ENCODE results near the gene VIPAS39.

VIPAS39 gene

GRCh38 chr14:77485256-77485655 is 27.9 kb upstream of the VIPAS39 start:
- Histone ChIP-seq H3K4me1 (ENCODE audit: insufficient read depth, low read length, poor library complexity, severe bottlenecking) (no peaks in the 10 kb centered on the region), H2AFZ (ENCODE audit: low read length) (no peak overlapping the region), H3K9me2 (replicated peaks; ENCODE audit: low read depth, low read length) (no peaks in the 10 kb centered on the region), H3F3A (ENCODE audit: low read depth) (no peaks in the 10 kb centered on the region), H3K4me2 (ENCODE audit: low read depth, low read length, poor library complexity, severe bottlenecking) (no peak overlapping the region), H3K9me3 (ENCODE audit: insufficient read depth, low read depth, low read length) (no peaks in the 10 kb centered on the region), H4K20me1 (ENCODE audit: insufficient read depth, low read length, poor library complexity, severe bottlenecking) (no peaks in the 10 kb centered on the region), H3K36me3 (ENCODE audit: insufficient read depth, low read length) (no peaks in the 10 kb centered on the region), H3K9ac (ENCODE audit: low read depth, low read length, poor library complexity, severe bottlenecking) (no peak overlapping the region), H3K27me3 (ENCODE audit: insufficient read depth, low read length, poor library complexity, severe bottlenecking) (no peaks in the 10 kb centered on the region), H3K4me3 (ENCODE audit: low read length, poor library complexity, severe bottlenecking) (no peak overlapping the region), H3K79me2 (ENCODE audit: insufficient read depth, low read length) (no peaks in the 10 kb centered on the region)
- no peak for TF ChIP-seq EZH2phosphoT487 (IDR thresholded peaks at IDR 0.05; ENCODE audit: borderline replicate concordance)
- no peak for TF ChIP-seq CTCF (conservative IDR thresholded peaks at IDR 0.05; ENCODE audit: low read length)

GRCh38 chr14:77482422-77482821 is 25.0 kb upstream of the VIPAS39 start:
- H3K9ac ChIP-seq (ENCODE audit: low read depth, low read length, poor library complexity, severe bottlenecking): no peak overlapping the region
- H3K27me3 ChIP-seq (ENCODE audit: insufficient read depth, low read length, poor library complexity, severe bottlenecking): no peaks in the 10 kb centered on the region
- no peaks in the 10 kb centered on the region for H3K9me3 ChIP-seq (ENCODE audit: insufficient read depth, low read depth, low read length)
- H3K36me3 ChIP-seq (ENCODE audit: insufficient read depth, low read length): no peaks in the 10 kb centered on the region
- no peaks in the 10 kb centered on the region for H3F3A ChIP-seq (ENCODE audit: low read depth)
- H3K4me1 ChIP-seq (ENCODE audit: insufficient read depth, low read length, poor library complexity, severe bottlenecking): no peaks in the 10 kb centered on the region
- H3K4me3 ChIP-seq (ENCODE audit: low read length, poor library complexity, severe bottlenecking): no peak overlapping the region
- no peaks in the 10 kb centered on the region for H3K79me2 ChIP-seq (ENCODE audit: insufficient read depth, low read length)
- no peaks in the 10 kb centered on the region for H4K20me1 ChIP-seq (ENCODE audit: insufficient read depth, low read length, poor library complexity, severe bottlenecking)
- H3K4me2 ChIP-seq (ENCODE audit: low read depth, low read length, poor library complexity, severe bottlenecking): no peak overlapping the region
- TF ChIP-seq CTCF (conservative IDR thresholded peaks at IDR 0.05; ENCODE audit: low read length) (no peak), EZH2phosphoT487 (IDR thresholded peaks at IDR 0.05; ENCODE audit: borderline replicate concordance) (no peak)
- H3K9me2 ChIP-seq (replicated peaks; ENCODE audit: low read depth, low read length): no peaks in the 10 kb centered on the region
- H2AFZ ChIP-seq (ENCODE audit: low read length): no peak overlapping the region

- no peaks in the 10 kb centered on the region for H3K27me3 ChIP-seq (ENCODE audit: insufficient read depth, low read length, poor library complexity, severe bottlenecking)
- no peaks in the 10 kb centered on the region for H3K9me3 ChIP-seq (ENCODE audit: insufficient read depth, low read depth, low read length)
- H2AFZ ChIP-seq (ENCODE audit: low read length): no peak overlapping the region
- no peaks in the 10 kb centered on the region for H3K79me2 ChIP-seq (ENCODE audit: insufficient read depth, low read length)
- no peaks in the 10 kb centered on the region for H4K20me1 ChIP-seq (ENCODE audit: insufficient read depth, low read length, poor library complexity, severe bottlenecking)
- no peaks in the 10 kb centered on the region for H3K36me3 ChIP-seq (ENCODE audit: insufficient read depth, low read length)
- TF ChIP-seq CTCF (conservative IDR thresholded peaks at IDR 0.05; ENCODE audit: low read length): no peak
- TF ChIP-seq EZH2phosphoT487 (IDR thresholded peaks at IDR 0.05; ENCODE audit: borderline replicate concordance): no peak
- H3K4me3 ChIP-seq (ENCODE audit: low read length, poor library complexity, severe bottlenecking): no peak overlapping the region
- no peaks in the 10 kb centered on the region for H3F3A ChIP-seq (ENCODE audit: low read depth)
- no peaks in the 10 kb centered on the region for H3K4me1 ChIP-seq (ENCODE audit: insufficient read depth, low read length, poor library complexity, severe bottlenecking)
- H3K9ac ChIP-seq (ENCODE audit: low read depth, low read length, poor library complexity, severe bottlenecking): no peak overlapping the region
- no peaks in the 10 kb centered on the region for H3K9me2 ChIP-seq (replicated peaks; ENCODE audit: low read depth, low read length)
- H3K4me2 ChIP-seq (ENCODE audit: low read depth, low read length, poor library complexity, severe bottlenecking): no peak overlapping the region
These were observed 21.4 kb upstream of the VIPAS39 start for GRCh38 chr14:77478796-77479195.

Measured in Loucy (cell line).